ENCODE results near the gene FCAR. TPM values are rescaled to one million over a fixed set of nuclear protein-coding genes. Genes with fewer than 3 reads are reported as not detected.
"Not testable (repeated sequence)": the region's sequence is repeated elsewhere in the genome, so short reads cannot be mapped to it uniquely, and the experiment has no call there.

Gene FCAR
- total and polyA plus RNA-seq, 7 donors, result 0.04 to 1.0 (median 0.25) TPM; not detected in 3

- no peak overlapping the region for H3K4me3 ChIP-seq
- ATAC-seq (no peak), DNase-seq (no peak)
- no peak overlapping the region for H3K27ac ChIP-seq
- intact Hi-C loops (cut with DNase I), result no loop called here
- no peak for TF ChIP-seq CTCF (IDR thresholded peaks at IDR 0.05)
- no peaks in the 10 kb centered on the region for H3K27me3 ChIP-seq (ENCODE audit: insufficient read depth in 3 of 3, low read length in 2 of 3)
- no peaks in the 10 kb centered on the region for H3K9me3 ChIP-seq
- no peaks in the 10 kb centered on the region for H3K36me3 ChIP-seq (ENCODE audit: insufficient read depth in 1 of 2, low read depth in 1 of 2)
- 74 to 83% (median 76%) methylated on average over 3 of the region's 3 CpGs for WGBS, 3 donors
- H3K4me1 ChIP-seq, result no peaks in the 10 kb centered on the region
Measured at GRCh38 chr19:54902061-54902460, 28.0 kb downstream of the FCAR start.

GRCh38 chr19:54903303-54903702 is 29.3 kb downstream of the FCAR start:
- no peaks in the 10 kb centered on the region for H3K36me3 ChIP-seq (ENCODE audit: insufficient read depth in 1 of 2, low read depth in 1 of 2)
- no peak for TF ChIP-seq CTCF (IDR thresholded peaks at IDR 0.05)
- no peaks in the 10 kb centered on the region for H3K27me3 ChIP-seq (ENCODE audit: insufficient read depth in 3 of 3, low read length in 2 of 3)
- no peak for ATAC-seq
- H3K9me3 ChIP-seq, result no peaks in the 10 kb centered on the region
- H3K4me1 ChIP-seq, result no peaks in the 10 kb centered on the region
- intact Hi-C loops (cut with DNase I), result no loop called here
- 92 to 94% (median 94%) methylated on average over 6 of the region's 6 CpGs for WGBS, 3 donors
- no peak for DNase-seq
- H3K27ac ChIP-seq, result no peak overlapping the region
- no peak overlapping the region for H3K4me3 ChIP-seq

GRCh38 chr19:54904261-54904660 is 30.2 kb downstream of the FCAR start:
- ATAC-seq; intact Hi-C loops (cut with DNase I); H3K36me3 ChIP-seq (ENCODE audit: insufficient read depth in 1 of 2, low read depth in 1 of 2); DNase-seq; H3K4me3 ChIP-seq; H3K27ac ChIP-seq; H3K9me3 ChIP-seq; H3K4me1 ChIP-seq; H3K27me3 ChIP-seq (ENCODE audit: insufficient read depth in 3 of 3, low read length in 2 of 3): not testable (repeated sequence)
- 78 to 80% (median 79%) methylated on average over 4 of the region's 4 CpGs for WGBS, 3 donors

GRCh38 chr19:54905421-54905802 is 31.4 kb downstream of the FCAR start:
- no peak for TF ChIP-seq CTCF (IDR thresholded peaks at IDR 0.05)
- no peak for ATAC-seq
- WGBS, 3 donors, result 30 to 65% (median 49%) methylated on average over 5 of the region's 5 CpGs

GRCh38 chr19:54905803-54906511 is 31.9 kb downstream of the FCAR start, which contains the start of gene NCR1:
Gene NCR1, plus strand, starts transcription at chr19:54906148. Its CDS starts 40 bp downstream, at chr19:54906188.
- H3K36me3 ChIP-seq (ENCODE audit: insufficient read depth in 1 of 2, low read depth in 1 of 2), result no peaks in the 10 kb centered on the region
- no peaks in the 10 kb centered on the region for H3K4me1 ChIP-seq
- ATAC-seq (no peak), DNase-seq (no peak)
- intact Hi-C loops (cut with DNase I), result no loop called here
- no peak within 1 kb of the TSS for H3K27ac ChIP-seq
- no peaks in the 10 kb centered on the region for H3K27me3 ChIP-seq (ENCODE audit: insufficient read depth in 3 of 3, low read length in 2 of 3)
- whole genome bisulfite sequencing, 3 donors, result 37 to 45% (median 38%) methylated on average over 22 of the region's 22 CpGs
- H3K4me3 ChIP-seq, result no peak within 1 kb of the TSS
- H3K9me3 ChIP-seq, result no peaks in the 10 kb centered on the region
- no peak for TF ChIP-seq CTCF (IDR thresholded peaks at IDR 0.05)

More at GRCh38 chr19:54905421-54905802, 31.4 kb downstream of the FCAR start:
- no peaks in the 10 kb centered on the region for H3K9me3 ChIP-seq
- H3K4me3 ChIP-seq, result no peak overlapping the region
- no peaks in the 10 kb centered on the region for H3K4me1 ChIP-seq
- H3K27me3 ChIP-seq (ENCODE audit: insufficient read depth in 3 of 3, low read length in 2 of 3), result no peaks in the 10 kb centered on the region
- H3K36me3 ChIP-seq (ENCODE audit: insufficient read depth in 1 of 2, low read depth in 1 of 2), result no peaks in the 10 kb centered on the region
- DNase-seq, result no peak
- intact Hi-C loops (cut with DNase I), result no loop called here
- H3K27ac ChIP-seq, result no peak overlapping the region

All from psoas muscle (tissue), 8 donors.